Measurements from ENCODE around the gene GRM2.
A peak's percentile ranks its signal among the peaks of the same experiment; 100 is the strongest.

GRM2 gene

DNA sequence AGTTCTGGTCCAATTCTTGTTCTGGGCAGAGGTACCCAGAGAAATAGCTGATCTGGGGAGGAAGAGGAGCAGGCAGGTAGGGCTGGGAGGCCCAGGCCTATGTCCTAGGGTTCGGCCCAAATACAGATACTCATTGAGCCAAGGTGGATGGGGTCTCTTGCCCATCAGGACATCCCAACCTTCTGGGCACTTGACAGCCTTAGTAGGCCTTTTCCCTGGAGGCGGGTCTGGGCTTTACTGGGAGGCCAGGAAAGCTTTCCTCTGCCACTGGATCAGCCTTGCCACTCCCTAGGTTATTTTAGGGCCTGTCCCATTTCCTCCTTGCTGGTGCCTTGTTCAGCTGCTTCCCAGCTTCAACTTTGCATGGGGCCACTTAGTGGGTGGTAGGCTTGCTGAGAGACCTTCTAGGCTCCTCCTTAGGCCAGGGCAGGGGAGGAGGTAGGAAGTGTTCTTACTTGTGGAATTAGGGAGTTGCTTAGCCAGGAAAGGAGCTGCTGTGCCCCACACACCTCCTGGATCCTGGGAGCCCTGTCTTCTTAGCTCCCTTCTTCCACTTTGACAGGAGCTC is 26.1 kb upstream of the GRM2 start:
- TF ChIP-seq, protein P1, sequence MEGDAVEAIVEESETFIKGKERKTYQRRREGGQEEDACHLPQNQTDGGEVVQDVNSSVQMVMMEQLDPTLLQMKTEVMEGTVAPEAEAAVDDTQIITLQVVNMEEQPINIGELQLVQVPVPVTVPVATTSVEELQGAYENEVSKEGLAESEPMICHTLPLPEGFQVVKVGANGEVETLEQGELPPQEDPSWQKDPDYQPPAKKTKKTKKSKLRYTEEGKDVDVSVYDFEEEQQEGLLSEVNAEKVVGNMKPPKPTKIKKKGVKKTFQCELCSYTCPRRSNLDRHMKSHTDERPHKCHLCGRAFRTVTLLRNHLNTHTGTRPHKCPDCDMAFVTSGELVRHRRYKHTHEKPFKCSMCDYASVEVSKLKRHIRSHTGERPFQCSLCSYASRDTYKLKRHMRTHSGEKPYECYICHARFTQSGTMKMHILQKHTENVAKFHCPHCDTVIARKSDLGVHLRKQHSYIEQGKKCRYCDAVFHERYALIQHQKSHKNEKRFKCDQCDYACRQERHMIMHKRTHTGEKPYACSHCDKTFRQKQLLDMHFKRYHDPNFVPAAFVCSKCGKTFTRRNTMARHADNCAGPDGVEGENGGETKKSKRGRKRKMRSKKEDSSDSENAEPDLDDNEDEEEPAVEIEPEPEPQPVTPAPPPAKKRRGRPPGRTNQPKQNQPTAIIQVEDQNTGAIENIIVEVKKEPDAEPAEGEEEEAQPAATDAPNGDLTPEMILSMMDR (IDR thresholded peaks at IDR 0.05): no peak
- Histone ChIP-seq H3K4me3 (ENCODE audit: low read depth in 1 of 2, low read length in 1 of 2) (no peak overlapping the region), H3K4me1 (ENCODE audit: control insufficient read depth in 1 of 2, insufficient read depth in 1 of 2, low read depth in 1 of 2, low read length in 1 of 2) (peaks cover 21 to 28% of the 10 kb centered on the region in 2 experiments), H3K27ac (peak overlapping the region; percentile 52), H3K9me3 (no peaks in the 10 kb centered on the region), H3K36me3 (peaks cover 11% of the 10 kb centered on the region), H3K27me3 (no peaks in the 10 kb centered on the region)

DNA sequence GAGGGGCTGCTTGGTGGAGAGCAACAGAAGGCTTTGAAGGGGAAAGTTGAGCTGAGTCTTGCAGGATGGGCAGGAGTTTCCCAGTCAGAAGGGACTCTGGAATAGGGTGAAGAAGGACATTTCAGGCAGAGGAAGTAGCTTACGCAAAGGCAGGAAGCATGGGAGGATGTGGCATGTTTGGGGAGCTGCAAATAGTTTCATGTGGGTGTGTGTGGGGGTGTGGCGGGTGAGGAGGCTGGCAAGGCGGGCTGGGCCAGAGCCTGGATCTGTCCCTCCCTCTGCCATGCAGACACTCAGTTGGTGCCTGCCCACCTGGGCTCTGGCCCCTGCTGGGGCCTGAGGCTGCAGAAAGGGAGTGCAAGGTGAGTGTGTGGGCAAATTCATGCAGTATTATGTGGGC is 25.4 kb upstream of the GRM2 start:
- Histone ChIP-seq H3K27me3 (no peaks in the 10 kb centered on the region), H3K36me3 (peaks cover 11% of the 10 kb centered on the region), H3K9me3 (no peaks in the 10 kb centered on the region), H3K4me3 (ENCODE audit: low read depth in 1 of 2, low read length in 1 of 2) (no peak overlapping the region), H3K4me1 (ENCODE audit: control insufficient read depth in 1 of 2, insufficient read depth in 1 of 2, low read depth in 1 of 2, low read length in 1 of 2) (peaks cover 21 to 28% of the 10 kb centered on the region in 2 experiments), H3K27ac (peak overlapping the region; percentile 52)
- TF ChIP-seq, protein P1 (IDR thresholded peaks at IDR 0.05): no peak

DNA sequence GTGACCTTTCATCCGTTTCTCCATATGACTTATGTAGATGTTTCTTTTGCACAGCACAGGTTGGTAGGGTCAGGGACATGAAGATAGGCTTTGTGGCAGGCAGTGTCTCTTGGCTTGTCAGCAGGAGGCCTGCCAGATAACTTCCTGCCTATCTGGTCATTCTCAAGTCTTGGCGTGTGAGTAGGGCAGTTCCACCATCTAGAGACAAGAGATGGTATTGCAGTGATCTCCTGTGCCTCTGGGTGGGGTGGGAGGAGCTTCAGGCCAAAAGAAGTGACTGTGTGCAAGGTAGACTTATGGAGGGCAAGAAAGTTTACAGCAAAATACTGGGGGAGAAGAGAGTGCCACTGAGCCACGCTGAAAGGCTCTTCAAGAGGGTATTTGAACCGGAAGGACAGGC is 24.8 kb upstream of the GRM2 start:
- no peak overlapping the region for H3K4me3 ChIP-seq (ENCODE audit: low read depth in 1 of 2, low read length in 1 of 2)

DNA sequence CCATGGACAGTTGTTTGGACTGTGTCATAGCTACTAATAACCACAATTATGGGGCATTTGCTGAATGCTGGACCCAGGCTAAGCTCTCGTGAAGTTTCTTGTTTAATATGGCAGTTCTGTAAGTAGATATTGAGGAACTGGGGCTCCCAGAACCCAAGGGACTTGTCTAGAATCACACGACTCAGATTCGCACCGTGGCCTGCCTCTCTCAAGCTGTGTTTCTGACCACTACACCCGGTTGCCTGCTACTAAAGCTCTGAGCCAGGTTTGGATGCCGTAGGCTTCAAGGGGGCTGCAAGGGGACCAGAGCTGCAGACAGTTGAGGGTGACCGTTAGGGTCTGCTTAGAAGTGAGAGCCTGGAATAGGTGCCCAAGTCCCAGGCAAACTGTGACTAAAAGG is 24.3 kb upstream of the GRM2 start:
- Histone ChIP-seq H3K9me3 (no peaks in the 10 kb centered on the region), H3K27ac (no peak overlapping the region), H3K4me1 (ENCODE audit: control insufficient read depth in 1 of 2, insufficient read depth in 1 of 2, low read depth in 1 of 2, low read length in 1 of 2) (peaks cover 28 to 37% of the 10 kb centered on the region in 2 experiments), H3K4me3 (ENCODE audit: low read depth in 1 of 2, low read length in 1 of 2) (no peak overlapping the region), H3K36me3 (peaks cover 11% of the 10 kb centered on the region), H3K27me3 (no peaks in the 10 kb centered on the region)
- TF ChIP-seq, protein P1 (IDR thresholded peaks at IDR 0.05): no peak

More for the DNA sequence above, 24.8 kb upstream of the GRM2 start:
- Histone ChIP-seq H3K27ac (peak overlapping the region; percentile 52), H3K4me1 (ENCODE audit: control insufficient read depth in 1 of 2, insufficient read depth in 1 of 2, low read depth in 1 of 2, low read length in 1 of 2) (peaks cover 27 to 33% of the 10 kb centered on the region in 2 experiments), H3K27me3 (no peaks in the 10 kb centered on the region), H3K9me3 (no peaks in the 10 kb centered on the region), H3K36me3 (peaks cover 11% of the 10 kb centered on the region)
- TF ChIP-seq, protein P1 (IDR thresholded peaks at IDR 0.05): peak; percentile 95

DNA sequence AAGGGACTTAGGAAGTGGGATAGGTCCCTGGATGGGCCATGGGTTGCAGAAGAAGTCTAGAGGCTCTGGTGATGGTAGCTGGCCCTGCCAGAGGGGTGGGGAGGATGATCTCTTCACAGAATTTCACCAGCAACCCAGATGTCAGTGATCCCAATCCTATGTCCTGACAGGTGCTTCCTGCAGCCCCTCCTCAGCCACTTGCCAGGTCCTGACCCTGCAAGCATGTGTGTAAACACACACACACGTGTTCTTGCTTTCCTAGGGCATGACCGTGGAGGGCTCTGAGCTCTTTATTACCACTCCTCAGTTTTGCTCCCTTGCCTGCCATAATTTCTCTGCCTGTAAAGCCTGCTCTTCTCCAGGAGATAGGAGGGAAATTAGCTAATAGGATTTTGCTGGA is 23.3 kb upstream of the GRM2 start:
- Histone ChIP-seq H3K4me1 (ENCODE audit: control insufficient read depth in 1 of 2, insufficient read depth in 1 of 2, low read depth in 1 of 2, low read length in 1 of 2) (peaks cover 28 to 37% of the 10 kb centered on the region in 2 experiments), H3K27ac (no peak overlapping the region), H3K36me3 (peaks cover 17% of the 10 kb centered on the region), H3K27me3 (no peaks in the 10 kb centered on the region), H3K9me3 (no peaks in the 10 kb centered on the region), H3K4me3 (ENCODE audit: low read depth in 1 of 2, low read length in 1 of 2) (no peak overlapping the region)
- TF ChIP-seq, protein P1 (IDR thresholded peaks at IDR 0.05): no peak

Measured in neutrophil (primary cell).